IMR-90 (cell line): ENCODE measurements around the gene CMTM7. TPM values are rescaled to one million over a fixed set of nuclear protein-coding genes. Genes with fewer than 3 reads are reported as not detected.

Experiments used
- ATAC-seq: fragments of 200-7000 bp; cut with Tn5 transposase; 2 replicates; pipeline ENCODE4 v1.9.1; 2020; ENCODE audit warnings: low read depth, mild to moderate bottlenecking, moderate library complexity
- BruUV-seq: library from RNA; stranded (reverse); fragments of 400-500 nt; replicated peaks from 2 replicates; lab custom pipeline; 2021; lab: Mats Ljungman, UMichigan
- CTCF ChIA-PET: fragments of 300-600 bp; formaldehyde crosslinking; extraction: SDS; loops from one replicate; lab custom pipeline; 2021; ENCODE audit warnings: antibody characterized with exemption; lab: Yijun Ruan, JAX
- POLR2A ChIA-PET: fragments of 300-600 bp; sonication (Branson Sonifier 250); formaldehyde crosslinking; loops from one replicate; lab custom pipeline; 2022; ENCODE audit warnings: antibody characterized with exemption; ENCODE audit not compliant: unreplicated experiment; lab: Charles Lee
- DNase-seq: peaks from one replicate; pipeline ENCODE4 v3.0.0; 2013
- H2AFZ ChIP-seq: replicated peaks from 2 replicates; pipeline ENCODE3; 2013; ENCODE audit warnings: low read length, mild to moderate bottlenecking; ENCODE audit not compliant: poor library complexity
- H2AK5ac ChIP-seq: 2 replicates; pipeline ENCODE4 v1.6.1; 2013; ENCODE audit warnings: low read depth, low read length, inconsistent platforms
- H2AK9ac ChIP-seq: replicated peaks from 2 replicates; pipeline ENCODE3; 2013; ENCODE audit warnings: mild to moderate bottlenecking, low read depth, low read length, moderate library complexity; ENCODE audit not compliant: poor library complexity
- H2BK120ac ChIP-seq: 2 replicates; pipeline ENCODE4 v1.6.1; 2013; ENCODE audit warnings: low read depth, low read length, inconsistent platforms
- H2BK15ac ChIP-seq: 3 replicates; pipeline ENCODE4 v1.6.1; 2013; ENCODE audit warnings: low read depth, low read length, inconsistent platforms
- H2BK20ac ChIP-seq: 2 replicates; pipeline ENCODE4 v1.6.1; 2013; ENCODE audit warnings: low read depth, mild to moderate bottlenecking, inconsistent platforms, low read length, moderate library complexity
- H2BK5ac ChIP-seq: 2 replicates; pipeline ENCODE4 v1.6.1; 2013; ENCODE audit warnings: mild to moderate bottlenecking, low read depth, low read length, inconsistent platforms; ENCODE audit not compliant: poor library complexity, severe bottlenecking
- H3K14ac ChIP-seq: replicated peaks from 2 replicates; pipeline ENCODE4 v1.6.1; 2013; ENCODE audit warnings: low read depth, low read length, inconsistent platforms
- H3K18ac ChIP-seq: 2 replicates; pipeline ENCODE4 v1.6.1; 2013; ENCODE audit warnings: low read depth, low read length, control low read depth
- H3K23ac ChIP-seq: 2 replicates; pipeline ENCODE4 v1.6.1; 2013; ENCODE audit warnings: low read depth, low read length, inconsistent platforms
- H3K27ac ChIP-seq: 2 replicates; pipeline ENCODE4 v1.5.1; 2013; ENCODE audit warnings: mild to moderate bottlenecking, control low read depth, low read length; ENCODE audit not compliant: insufficient read depth
- H3K27me3 ChIP-seq: 2 replicates; pipeline ENCODE4 v1.6.1; 2013; ENCODE audit warnings: low read length; ENCODE audit not compliant: control insufficient read depth, insufficient read depth
- H3K36me3 ChIP-seq: 2 replicates; pipeline ENCODE4 v1.6.1; 2013; ENCODE audit warnings: low read length, mixed read lengths; ENCODE audit not compliant: control insufficient read depth, insufficient read depth
- H3K4ac ChIP-seq: 2 replicates; pipeline ENCODE4 v1.6.1; 2013; ENCODE audit warnings: low read depth, low read length, inconsistent platforms
- H3K4me1 ChIP-seq: 2 replicates; pipeline ENCODE4 v1.6.1; 2013; ENCODE audit warnings: low read length, mixed read lengths; ENCODE audit not compliant: control insufficient read depth, insufficient read depth
- H3K4me2 ChIP-seq: 2 replicates; pipeline ENCODE4 v1.6.1; 2013; ENCODE audit warnings: low read depth, mild to moderate bottlenecking, control low read depth, low read length, moderate library complexity
- H3K4me3 ChIP-seq: 2 replicates; pipeline ENCODE4 v1.5.1; 2013; ENCODE audit warnings: low read depth, mild to moderate bottlenecking, control low read depth, low read length, moderate library complexity; ENCODE audit not compliant: insufficient read depth
- H3K56ac ChIP-seq: 2 replicates; pipeline ENCODE4 v1.6.1; 2013; ENCODE audit warnings: low read length, inconsistent platforms; ENCODE audit not compliant: insufficient read depth; ENCODE audit errors: extremely low read depth
- H3K79me1 ChIP-seq, 2 experiments: 2 replicates each; pipeline ENCODE4 v1.6.1; 2013; ENCODE audit warnings: low read length in 2 of 2, inconsistent platforms in 1 of 2, low read depth in 1 of 2
- H3K9ac ChIP-seq: 2 replicates; pipeline ENCODE4 v1.6.1; 2013; ENCODE audit warnings: low read depth, low read length, control low read depth
- H3K9me1 ChIP-seq: 2 replicates; pipeline ENCODE4 v1.6.1; 2013; ENCODE audit warnings: low read length, inconsistent platforms; ENCODE audit not compliant: insufficient read depth
- H3K9me3 ChIP-seq: 2 replicates; pipeline ENCODE4 v1.6.1; 2013; ENCODE audit warnings: low read length; ENCODE audit not compliant: control insufficient read depth, insufficient read depth
- H4K20me1 ChIP-seq: 2 replicates; pipeline ENCODE4 v1.6.1; 2013; ENCODE audit warnings: low read length, inconsistent platforms; ENCODE audit not compliant: insufficient read depth
- H4K5ac ChIP-seq: 2 replicates; pipeline ENCODE4 v1.6.1; 2013; ENCODE audit warnings: mild to moderate bottlenecking, low read depth, low read length, control low read depth
- H4K8ac ChIP-seq, 2 experiments: 2 replicates each; pipeline ENCODE4 v1.6.1; 2013; ENCODE audit warnings: low read depth in 2 of 2, low read length in 2 of 2, control low read depth in 1 of 2, inconsistent platforms in 1 of 2
- H4K91ac ChIP-seq: 2 replicates; pipeline ENCODE4 v1.6.1; 2013; ENCODE audit warnings: low read depth, low read length, inconsistent platforms; ENCODE audit not compliant: insufficient read depth
- BHLHE40 ChIP-seq: fragments of 150-350 bp; IDR thresholded peaks from 2 replicates; pipeline ENCODE4 v1.6.1; 2016; ENCODE audit warnings: mild to moderate bottlenecking, low read depth, low read length
- CEBPB ChIP-seq: IDR thresholded peaks from 2 replicates; pipeline ENCODE4 v1.6.1; 2012; ENCODE audit warnings: low read depth, low read length, improper control_type of control experiment
- CHD1 ChIP-seq: IDR thresholded peaks from 2 replicates; pipeline ENCODE4 v1.6.1; 2012; ENCODE audit warnings: low read depth, low read length, improper control_type of control experiment
- ELK1 ChIP-seq: fragments of 150-350 bp; IDR thresholded peaks from 2 replicates; pipeline ENCODE4 v1.6.1; 2016; ENCODE audit warnings: low read depth, mild to moderate bottlenecking, low read length, moderate library complexity, borderline replicate concordance
- FOS ChIP-seq: fragments of 150-350 bp; IDR thresholded peaks from 2 replicates; pipeline ENCODE4 v1.6.1; 2016; ENCODE audit warnings: low read depth, low read length
- MAFK ChIP-seq: IDR thresholded peaks from 2 replicates; pipeline ENCODE4 v1.6.1; 2012; ENCODE audit warnings: low read depth, low read length, improper control_type of control experiment
- MAZ ChIP-seq: IDR thresholded peaks from 2 replicates; pipeline ENCODE4 v1.6.1; 2012; ENCODE audit warnings: low read depth, mild to moderate bottlenecking, low read length, improper control_type of control experiment, moderate library complexity, borderline replicate concordance
- MXI1 ChIP-seq: IDR thresholded peaks from 2 replicates; pipeline ENCODE4 v1.6.1; 2012; ENCODE audit warnings: low read depth, mild to moderate bottlenecking, low read length, moderate library complexity, borderline replicate concordance
- NFE2L2 ChIP-seq: fragments of 150-350 bp; IDR thresholded peaks from 2 replicates; pipeline ENCODE4 v1.6.1; 2016; ENCODE audit warnings: low read depth, mild to moderate bottlenecking, low read length
- POLR2A ChIP-seq: IDR thresholded peaks from 2 replicates; pipeline ENCODE4 v1.6.1; 2012; ENCODE audit warnings: mild to moderate bottlenecking, low read depth, low read length
- RAD21 ChIP-seq: IDR thresholded peaks from 2 replicates; pipeline ENCODE4 v1.6.1; 2012; ENCODE audit warnings: low read length, improper control_type of control experiment
- RCOR1 ChIP-seq: IDR thresholded peaks from 2 replicates; pipeline ENCODE4 v1.6.1; 2012; ENCODE audit warnings: mild to moderate bottlenecking, low read length, improper control_type of control experiment; ENCODE audit not compliant: insufficient replicate concordance
- RFX5 ChIP-seq: IDR thresholded peaks from 2 replicates; pipeline ENCODE4 v1.8.0; 2012; ENCODE audit warnings: low read depth, mild to moderate bottlenecking, low read length, moderate library complexity
- SMC3 ChIP-seq: fragments of 150-350 bp; IDR thresholded peaks from 2 replicates; pipeline ENCODE4 v1.6.1; 2016; ENCODE audit warnings: low read depth, mild to moderate bottlenecking, antibody characterized with exemption, low read length, moderate library complexity
- USF2 ChIP-seq: fragments of 150-350 bp; IDR thresholded peaks from 2 replicates; pipeline ENCODE4 v1.6.1; 2017; ENCODE audit warnings: mild to moderate bottlenecking, antibody characterized with exemption, low read length, low read depth
- WGBS, 2 experiments: methylation state at CpG; one replicate each; pipeline versions ENCODE4 v1.1.5 to v1.1.7; 2013; ENCODE audit warnings: missing lambda C conversion rate in 2 of 2; ENCODE audit not compliant: insufficient read length in 1 of 2; ENCODE audit errors: extremely low coverage in 2 of 2; 5-methylcytosine and 5-hydroxymethylcytosine counted together
- dilution Hi-C: fragments of 300-500 bp; cut with HindIII; formaldehyde crosslinking; loops from one replicate; pipeline ENCODE4 v1.14.3; 2018; ENCODE audit warnings: low sequenced_read_pairs; ENCODE audit not compliant: unreplicated experiment
- in situ Hi-C: fragments of 300-500 bp; cut with MboI; formaldehyde crosslinking; loops from 3 replicates; pipeline ENCODE4 v1.14.3; 2019; ENCODE audit warnings: low sequenced_read_pairs, inconsistent platforms, mixed read lengths
- intact Hi-C: fragments of 100-400 bp; cut with micrococcal nuclease; formaldehyde crosslinking; loops from 2 replicates; pipeline ENCODE4 v1.10.0; 2022
- polyA plus RNA-seq, 3 experiments: library from polyadenylated mRNA; depleted of rRNA; stranded (reverse); fragments of >200 nt; gene quantifications; 2 replicates each; pipeline ENCODE4 v1.2.3, GENCODE V29; 2012; ENCODE audit warnings: low replicate concordance in 1 of 3
- total RNA-seq: library from RNA; depleted of rRNA; stranded (reverse); fragments of >200 nt; gene quantifications from 2 replicates; pipeline ENCODE4 v1.2.3, GENCODE V29; 2012
- TF ChIP-seq, protein P1 (sequence below): conservative IDR thresholded peaks from 2 replicates; pipeline ENCODE4 v1.5.1; 2012; ENCODE audit warnings: mild to moderate bottlenecking, low read depth, low read length, improper control_type of control experiment

CMTM7 gene
- total and polyA plus RNA-seq, 2 of the 4 experiments (the other 2 are of a cell fraction) = 3.4 to 31.4 TPM

DNA sequence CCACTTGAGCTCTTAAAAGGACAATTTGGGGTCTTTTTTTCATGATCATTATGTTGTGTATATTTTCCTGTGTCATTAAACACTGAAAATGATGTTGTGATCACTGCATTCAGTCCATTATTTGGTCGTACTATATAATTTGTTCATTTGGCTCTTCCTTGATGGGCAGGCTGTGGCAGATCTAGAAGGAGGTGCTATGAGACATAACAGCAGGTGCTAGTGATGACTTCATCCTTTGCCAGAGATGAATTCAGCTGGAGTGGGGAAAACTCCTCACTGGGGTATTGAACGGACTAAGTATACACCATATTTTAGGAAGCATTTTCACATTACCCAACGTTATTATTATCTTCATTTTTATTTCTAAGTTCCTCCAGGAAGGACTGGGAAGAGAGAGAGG is 12.0 kb downstream of the CMTM7 start:
- Histone ChIP-seq H4K5ac (no peak overlapping the region), H3K27ac (no peak overlapping the region), H4K20me1 (no peaks in the 10 kb centered on the region), H3K9me3 (no peaks in the 10 kb centered on the region), H2AFZ (no peak overlapping the region), H2BK20ac (no peak overlapping the region), H2BK120ac (no peak overlapping the region), H4K91ac (no peak overlapping the region), H3K23ac (no peak overlapping the region), H3K36me3 (no peaks in the 10 kb centered on the region), H2BK15ac (no peak overlapping the region), H3K27me3 (no peaks in the 10 kb centered on the region), H2AK5ac (no peak overlapping the region), H3K9ac (no peak overlapping the region), H3K4me3 (no peak overlapping the region), H3K18ac (no peak overlapping the region), H2AK9ac (no peak overlapping the region), H3K4me1 (peaks cover 5% of the 10 kb centered on the region), H3K4ac (no peak overlapping the region), H3K9me1 (peaks cover 6% of the 10 kb centered on the region), H2BK5ac (no peak overlapping the region), H4K8ac (no peak overlapping the region), H3K4me2 (no peak overlapping the region), H3K56ac (no peak overlapping the region), H3K14ac (no peak overlapping the region), H3K79me1 (peaks cover 20 to 53% of the 10 kb centered on the region in 2 experiments)
- TF ChIP-seq FOS (no peak), MXI1 (no peak), BHLHE40 (no peak), RCOR1 (no peak), ELK1 (no peak), NFE2L2 (no peak), CHD1 (no peak), SMC3 (no peak), MAFK (no peak), RAD21 (no peak), MAZ (no peak), USF2 (no peak), POLR2A (no peak), RFX5 (no peak), CEBPB (no peak)
- TF ChIP-seq, protein P1, sequence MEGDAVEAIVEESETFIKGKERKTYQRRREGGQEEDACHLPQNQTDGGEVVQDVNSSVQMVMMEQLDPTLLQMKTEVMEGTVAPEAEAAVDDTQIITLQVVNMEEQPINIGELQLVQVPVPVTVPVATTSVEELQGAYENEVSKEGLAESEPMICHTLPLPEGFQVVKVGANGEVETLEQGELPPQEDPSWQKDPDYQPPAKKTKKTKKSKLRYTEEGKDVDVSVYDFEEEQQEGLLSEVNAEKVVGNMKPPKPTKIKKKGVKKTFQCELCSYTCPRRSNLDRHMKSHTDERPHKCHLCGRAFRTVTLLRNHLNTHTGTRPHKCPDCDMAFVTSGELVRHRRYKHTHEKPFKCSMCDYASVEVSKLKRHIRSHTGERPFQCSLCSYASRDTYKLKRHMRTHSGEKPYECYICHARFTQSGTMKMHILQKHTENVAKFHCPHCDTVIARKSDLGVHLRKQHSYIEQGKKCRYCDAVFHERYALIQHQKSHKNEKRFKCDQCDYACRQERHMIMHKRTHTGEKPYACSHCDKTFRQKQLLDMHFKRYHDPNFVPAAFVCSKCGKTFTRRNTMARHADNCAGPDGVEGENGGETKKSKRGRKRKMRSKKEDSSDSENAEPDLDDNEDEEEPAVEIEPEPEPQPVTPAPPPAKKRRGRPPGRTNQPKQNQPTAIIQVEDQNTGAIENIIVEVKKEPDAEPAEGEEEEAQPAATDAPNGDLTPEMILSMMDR = no peak
- no CpG with 5 or more reads among the region's 3 CpGs for WGBS, 2 experiments
- in situ Hi-C loops (no loop called here), intact Hi-C loops (loop anchor here (5.0 kb wide), 1 partner anchor 49 kb away; no protein-coding TSS in a partner anchor), dilution Hi-C loops (no loop called here)
- DNase-seq = no peak
- CTCF ChIA-PET = no interaction called here
- POLR2A ChIA-PET = no interaction called here
- BruUV-seq = no TSS peak
- ATAC-seq = no peak
